ENCODE measurements around the gene C2CD2. TPM values are rescaled to one million over a fixed set of nuclear protein-coding genes. Genes with fewer than 3 reads are reported as not detected.

The C2CD2 gene
- total RNA-seq, 2 donors from 2014 or later, result 59.5 to 77.3 TPM

GRCh38 chr21:41979751-41980369 is 26.0 kb upstream of the C2CD2 start:
- H3K27me3 ChIP-seq (replicated peaks; ENCODE audit: insufficient read depth), result no peaks in the 10 kb centered on the region
- ATAC-seq (ENCODE audit: insufficient number of reproducible peaks, low FRiP score, low read depth) (no peak), DNase-seq (ENCODE audit: low spot score) (no peak)
- H3K4me3 ChIP-seq, result no peak overlapping the region
- no peaks in the 10 kb centered on the region for H3K36me3 ChIP-seq
- H3K27ac ChIP-seq, result no peak overlapping the region
- H3K4me1 ChIP-seq (ENCODE audit: control insufficient read depth in 1 of 2, low read depth in 2 of 2), result no peaks in the 10 kb centered on the region
- H3K9me3 ChIP-seq, result no peaks in the 10 kb centered on the region
- TF ChIP-seq CTCF (IDR thresholded peaks at IDR 0.05), result no peak

- no peak overlapping the region for H3K4me3 ChIP-seq
- no peaks in the 10 kb centered on the region for H3K4me1 ChIP-seq (ENCODE audit: control insufficient read depth in 1 of 2, low read depth in 2 of 2)
- H3K27me3 ChIP-seq (replicated peaks; ENCODE audit: insufficient read depth), result no peaks in the 10 kb centered on the region
- H3K9me3 ChIP-seq, result no peaks in the 10 kb centered on the region
- H3K27ac ChIP-seq, result no peak overlapping the region
- no peaks in the 10 kb centered on the region for H3K36me3 ChIP-seq
- no peak for ATAC-seq (ENCODE audit: insufficient number of reproducible peaks, low FRiP score, low read depth)
- no peak for TF ChIP-seq CTCF (IDR thresholded peaks at IDR 0.05)
- no peak for DNase-seq (ENCODE audit: low spot score)
These were observed 25.5 kb upstream of the C2CD2 start for GRCh38 chr21:41979335-41979734.

- no peak for ATAC-seq (ENCODE audit: insufficient number of reproducible peaks, low FRiP score, low read depth)
- DNase-seq (ENCODE audit: low spot score), result no peak
- H3K4me1 ChIP-seq (ENCODE audit: control insufficient read depth in 1 of 2, low read depth in 2 of 2), result no peaks in the 10 kb centered on the region
- H3K4me3 ChIP-seq, result no peak overlapping the region
- no peak overlapping the region for H3K27ac ChIP-seq
- TF ChIP-seq CTCF (IDR thresholded peaks at IDR 0.05), result no peak
- no peaks in the 10 kb centered on the region for H3K9me3 ChIP-seq
- no peaks in the 10 kb centered on the region for H3K36me3 ChIP-seq
- H3K27me3 ChIP-seq (replicated peaks; ENCODE audit: insufficient read depth), result no peaks in the 10 kb centered on the region
These were observed 23.5 kb upstream of the C2CD2 start for GRCh38 chr21:41977034-41977950.

GRCh38 chr21:41976611-41977010 is 22.8 kb upstream of the C2CD2 start:
- H3K4me1 ChIP-seq (ENCODE audit: control insufficient read depth in 1 of 2, low read depth in 2 of 2), result no peaks in the 10 kb centered on the region
- ATAC-seq (ENCODE audit: insufficient number of reproducible peaks, low FRiP score, low read depth) (no peak), DNase-seq (ENCODE audit: low spot score) (no peak)
- H3K9me3 ChIP-seq, result no peaks in the 10 kb centered on the region
- H3K36me3 ChIP-seq, result no peaks in the 10 kb centered on the region
- H3K27ac ChIP-seq, result no peak overlapping the region
- H3K27me3 ChIP-seq (replicated peaks; ENCODE audit: insufficient read depth), result no peaks in the 10 kb centered on the region
- TF ChIP-seq CTCF (IDR thresholded peaks at IDR 0.05), result no peak
- no peak overlapping the region for H3K4me3 ChIP-seq
